ENCODE data around the gene SYCN. TPM values are rescaled to one million over a fixed set of nuclear protein-coding genes. Genes with fewer than 3 reads are reported as not detected.
"Not testable (repeated sequence)": the region's sequence is repeated elsewhere in the genome, so short reads cannot be mapped to it uniquely, and the experiment has no call there.

SYCN gene
- total RNA-seq, 1 experiment from 2014 or later: not detected

DNA sequence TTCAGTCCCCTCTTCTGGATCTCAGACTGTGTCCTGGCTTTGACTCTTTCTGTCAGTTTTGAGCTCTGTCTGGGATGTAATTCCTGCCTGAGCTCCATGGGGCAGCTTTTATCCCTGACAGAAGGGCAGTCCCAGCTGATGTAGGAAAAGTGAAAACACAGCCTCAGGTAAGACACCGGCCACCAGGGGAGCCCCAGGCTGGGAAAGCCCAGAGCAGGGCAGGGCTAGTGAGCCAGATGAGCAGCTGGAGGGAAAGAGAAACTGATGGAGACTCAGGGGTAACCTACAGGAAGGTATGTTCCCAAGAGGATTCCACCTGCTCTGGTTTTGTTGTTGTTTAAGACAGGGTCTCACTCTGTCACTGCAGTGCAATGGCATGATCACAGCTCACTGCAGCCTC lies 41.1 kb upstream of the SYCN start:
- RAD21 ChIA-PET (ENCODE audit: low non-redundant PET in 1 of 2, low total read pairs in 2 of 2, uncharacterized antibody in 2 of 2, unreplicated experiment in 2 of 2); CTCF ChIA-PET; BruUV-seq (replicated peaks): not testable (repeated sequence)

DNA sequence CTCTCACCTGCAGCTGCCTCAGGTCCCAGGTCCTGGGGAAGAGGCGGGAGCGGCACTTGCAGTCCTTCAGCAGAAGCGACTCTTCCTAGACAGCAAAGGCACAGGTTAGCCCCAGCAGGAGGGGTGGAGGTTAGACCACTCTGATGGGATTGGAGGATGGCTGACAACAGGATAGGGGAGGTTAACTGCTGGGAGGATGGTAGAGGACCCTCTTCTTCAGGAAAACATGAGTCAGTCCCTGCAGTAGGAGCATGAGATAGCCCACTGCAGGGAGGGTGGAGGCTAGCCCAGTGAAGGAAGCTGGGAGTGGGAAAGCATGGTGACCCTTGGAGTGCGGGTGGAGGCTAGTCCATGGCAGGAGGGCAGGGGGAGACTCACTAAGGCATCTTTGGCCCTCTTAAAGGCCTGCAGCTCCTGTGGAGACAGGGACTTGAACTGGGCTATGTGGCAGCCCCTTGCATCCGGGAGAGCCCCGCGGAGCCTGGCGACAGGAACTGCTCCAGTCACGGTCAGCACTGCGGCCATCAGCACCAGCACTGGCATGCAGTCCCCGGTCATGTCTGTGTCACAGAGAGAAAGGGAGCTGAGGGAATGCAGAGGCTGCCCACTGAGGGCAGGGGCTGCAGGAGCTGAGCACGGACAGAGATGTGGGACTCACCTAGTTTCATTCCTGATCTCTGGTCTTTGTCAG lies 40.5 kb upstream of the SYCN start, which contains the start of gene IFNL3:
TSS of gene IFNL3 (minus strand) at position 597 of the 691 bp plus-strand sequence. CDS start at position 558, 39 bp downstream.
- H2AFZ ChIP-seq (ENCODE audit: low read depth, low read length, poor library complexity, severe bottlenecking); H3K9me2 ChIP-seq (ENCODE audit: insufficient read depth); H4K20me1 ChIP-seq (ENCODE audit: insufficient read depth); H3K9me3 ChIP-seq (ENCODE audit: control insufficient read depth in 1 of 2, insufficient read depth in 1 of 2, low read depth in 1 of 2, low read length in 2 of 2); CTCF ChIA-PET; H3K9ac ChIP-seq (ENCODE audit: low read length); H3K27me3 ChIP-seq (ENCODE audit: insufficient read depth, low read length); H3K4me2 ChIP-seq (ENCODE audit: low read length); RAD21 ChIA-PET (ENCODE audit: low non-redundant PET in 1 of 2, low total read pairs in 2 of 2, uncharacterized antibody in 2 of 2, unreplicated experiment in 2 of 2); H3K79me2 ChIP-seq (ENCODE audit: insufficient read depth, low read length); POLR2A ChIA-PET; DNase-seq (ENCODE audit: low read depth, low spot score); H3K27ac ChIP-seq (ENCODE audit: low read depth, low read length); H3K4me1 ChIP-seq (ENCODE audit: control insufficient read depth in 1 of 2, insufficient read depth in 2 of 2, low read length in 2 of 2); H3K4me3 ChIP-seq (replicated peaks in 1 of 2; ENCODE audit: low read depth in 1 of 2, low read length in 2 of 2); intact Hi-C loops (cut with micrococcal nuclease); BruUV-seq (replicated peaks); H3K36me3 ChIP-seq (ENCODE audit: control insufficient read depth in 1 of 2, insufficient read depth in 2 of 2, low read length in 2 of 2): not testable (repeated sequence)
- peak; percentile 5; the same call in 1 of the 2 replicates for ATAC-seq

More for the DNA sequence above, 41.1 kb upstream of the SYCN start:
- H3K4me1 ChIP-seq (ENCODE audit: control insufficient read depth in 1 of 2, insufficient read depth in 2 of 2, low read length in 2 of 2); H3K36me3 ChIP-seq (ENCODE audit: control insufficient read depth in 1 of 2, insufficient read depth in 2 of 2, low read length in 2 of 2); H3K9ac ChIP-seq (ENCODE audit: low read length); H3K9me3 ChIP-seq (ENCODE audit: control insufficient read depth in 1 of 2, insufficient read depth in 1 of 2, low read depth in 1 of 2, low read length in 2 of 2); H3K27ac ChIP-seq (ENCODE audit: low read depth, low read length); DNase-seq (ENCODE audit: low read depth, low spot score); H3K4me3 ChIP-seq (replicated peaks in 1 of 2; ENCODE audit: low read depth in 1 of 2, low read length in 2 of 2); H3K9me2 ChIP-seq (ENCODE audit: insufficient read depth); intact Hi-C loops (cut with micrococcal nuclease); H3K79me2 ChIP-seq (ENCODE audit: insufficient read depth, low read length); POLR2A ChIA-PET; H3K27me3 ChIP-seq (ENCODE audit: insufficient read depth, low read length); H4K20me1 ChIP-seq (ENCODE audit: insufficient read depth); H2AFZ ChIP-seq (ENCODE audit: low read depth, low read length, poor library complexity, severe bottlenecking); H3K4me2 ChIP-seq (ENCODE audit: low read length): not testable (repeated sequence)
- peak; percentile 97 for ATAC-seq

DNA sequence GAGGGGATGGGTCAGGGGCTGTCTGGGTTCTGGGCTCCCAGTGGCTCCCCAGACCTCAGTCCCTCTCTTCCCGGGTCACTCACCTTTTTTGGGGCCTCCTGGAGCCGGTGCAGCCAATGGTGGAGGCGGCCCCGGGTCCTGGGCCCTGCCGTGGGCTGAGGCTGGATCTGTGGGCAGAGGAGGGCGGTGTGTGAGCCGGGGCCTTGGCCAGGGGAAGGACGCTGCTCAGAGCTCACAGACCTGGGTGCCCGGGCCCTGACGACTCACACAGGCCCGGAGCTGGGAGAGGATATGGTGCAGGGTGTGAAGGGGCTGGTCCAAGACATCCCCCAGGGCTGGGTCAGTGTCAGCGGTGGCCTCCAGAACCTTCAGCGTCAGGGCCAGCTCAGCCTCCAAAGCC lies 39.7 kb upstream of the SYCN start:
- H3K9me3 ChIP-seq (ENCODE audit: control insufficient read depth in 1 of 2, insufficient read depth in 1 of 2, low read depth in 1 of 2, low read length in 2 of 2); POLR2A ChIA-PET; intact Hi-C loops (cut with micrococcal nuclease); H3K9me2 ChIP-seq (ENCODE audit: insufficient read depth); H3K4me2 ChIP-seq (ENCODE audit: low read length); H2AFZ ChIP-seq (ENCODE audit: low read depth, low read length, poor library complexity, severe bottlenecking); H3K4me3 ChIP-seq (replicated peaks in 1 of 2; ENCODE audit: low read depth in 1 of 2, low read length in 2 of 2); H3K27ac ChIP-seq (ENCODE audit: low read depth, low read length); BruUV-seq (replicated peaks); H3K4me1 ChIP-seq (ENCODE audit: control insufficient read depth in 1 of 2, insufficient read depth in 2 of 2, low read length in 2 of 2); CTCF ChIA-PET; H3K79me2 ChIP-seq (ENCODE audit: insufficient read depth, low read length); H3K36me3 ChIP-seq (ENCODE audit: control insufficient read depth in 1 of 2, insufficient read depth in 2 of 2, low read length in 2 of 2); ATAC-seq; RAD21 ChIA-PET (ENCODE audit: low non-redundant PET in 1 of 2, low total read pairs in 2 of 2, uncharacterized antibody in 2 of 2, unreplicated experiment in 2 of 2); H3K27me3 ChIP-seq (ENCODE audit: insufficient read depth, low read length); H3K9ac ChIP-seq (ENCODE audit: low read length); DNase-seq (ENCODE audit: low read depth, low spot score); H4K20me1 ChIP-seq (ENCODE audit: insufficient read depth): not testable (repeated sequence)

Measured in HCT116 (cell line).